ENCODE results near the gene FBXL13.

DNA sequence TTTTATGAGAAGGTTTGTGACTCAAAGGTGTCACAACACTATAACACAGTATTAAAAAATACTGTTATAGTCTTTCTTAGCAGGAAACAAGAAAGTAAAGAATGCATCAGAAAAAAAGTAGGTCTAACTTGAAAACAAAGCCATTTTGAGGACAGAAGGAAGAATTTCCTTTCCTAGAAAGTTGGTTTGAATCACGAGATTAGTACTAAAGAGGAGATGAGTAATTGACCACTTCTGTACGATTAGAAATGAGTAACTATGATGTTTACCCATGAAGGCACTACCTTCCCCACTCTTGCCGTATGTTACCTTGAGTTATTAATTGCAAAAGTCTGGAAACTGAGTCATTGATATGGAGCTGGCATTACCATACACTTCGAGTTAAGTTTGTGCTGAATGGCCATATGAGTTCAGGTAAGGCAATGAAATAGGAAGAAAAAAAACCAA, 260.5 kb downstream of the FBXL13 start:
- TF ChIP-seq, protein P1, sequence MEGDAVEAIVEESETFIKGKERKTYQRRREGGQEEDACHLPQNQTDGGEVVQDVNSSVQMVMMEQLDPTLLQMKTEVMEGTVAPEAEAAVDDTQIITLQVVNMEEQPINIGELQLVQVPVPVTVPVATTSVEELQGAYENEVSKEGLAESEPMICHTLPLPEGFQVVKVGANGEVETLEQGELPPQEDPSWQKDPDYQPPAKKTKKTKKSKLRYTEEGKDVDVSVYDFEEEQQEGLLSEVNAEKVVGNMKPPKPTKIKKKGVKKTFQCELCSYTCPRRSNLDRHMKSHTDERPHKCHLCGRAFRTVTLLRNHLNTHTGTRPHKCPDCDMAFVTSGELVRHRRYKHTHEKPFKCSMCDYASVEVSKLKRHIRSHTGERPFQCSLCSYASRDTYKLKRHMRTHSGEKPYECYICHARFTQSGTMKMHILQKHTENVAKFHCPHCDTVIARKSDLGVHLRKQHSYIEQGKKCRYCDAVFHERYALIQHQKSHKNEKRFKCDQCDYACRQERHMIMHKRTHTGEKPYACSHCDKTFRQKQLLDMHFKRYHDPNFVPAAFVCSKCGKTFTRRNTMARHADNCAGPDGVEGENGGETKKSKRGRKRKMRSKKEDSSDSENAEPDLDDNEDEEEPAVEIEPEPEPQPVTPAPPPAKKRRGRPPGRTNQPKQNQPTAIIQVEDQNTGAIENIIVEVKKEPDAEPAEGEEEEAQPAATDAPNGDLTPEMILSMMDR (IDR thresholded peaks at IDR 0.05) = no peak
- TF ChIP-seq POLR2A (IDR thresholded peaks at IDR 0.05) = no peak
